Muscle of back (tissue), 11 donors: ENCODE results near the gene LGALS9C. TPM values are rescaled to one million over a fixed set of nuclear protein-coding genes. Genes with fewer than 3 reads are reported as not detected.
"Not testable (repeated sequence)": the region's sequence is repeated elsewhere in the genome, so short reads cannot be mapped to it uniquely, and the experiment has no call there.

Experiments used
- DNase-seq, 3 donors: peaks; one replicate each; pipeline versions ENCODE4 v3.0.0 to v3.0.0-alpha.2; 2013
- polyA plus RNA-seq, 10 donors: library from polyadenylated mRNA; unstranded; fragments of 120-200 nt; gene quantifications; one replicate each; pipeline ENCODE4 v1.2.1, GENCODE V29; 2013; ENCODE audit not compliant: insufficient read length in 10 of 10

LGALS9C gene
- polyA plus RNA-seq, 10 donors, result 0.21 to 0.25 TPM; not detected in 8

- not testable (repeated sequence) for DNase-seq
Observed at GRCh38 chr17:18478362-18478761, 1.8 kb downstream of the LGALS9C start.

GRCh38 chr17:18478977-18479595, 2.5 kb downstream of the LGALS9C start:
- DNase-seq, result not testable (repeated sequence)

GRCh38 chr17:18481775-18482174, 5.2 kb downstream of the LGALS9C start:
- DNase-seq, result not testable (repeated sequence)

- DNase-seq, result not testable (repeated sequence)
Observed at GRCh38 chr17:18485936-18486464, 9.4 kb downstream of the LGALS9C start.

- not testable (repeated sequence) for DNase-seq
Observed at GRCh38 chr17:18487633-18488032, 11.0 kb downstream of the LGALS9C start.

GRCh38 chr17:18488622-18489021, 12.0 kb downstream of the LGALS9C start:
- not testable (repeated sequence) for DNase-seq

- DNase-seq, result not testable (repeated sequence)
Observed at GRCh38 chr17:18490016-18490415, 13.4 kb downstream of the LGALS9C start.

- DNase-seq, result not testable (repeated sequence)
Observed at GRCh38 chr17:18492712-18493480, 16.3 kb downstream of the LGALS9C start.

- DNase-seq, result not testable (repeated sequence)
Observed at GRCh38 chr17:18494250-18494768, 17.7 kb downstream of the LGALS9C start.

- DNase-seq, result not testable (repeated sequence)
Observed at GRCh38 chr17:18497044-18497443, 20.5 kb downstream of the LGALS9C start.

GRCh38 chr17:18499100-18499499, 22.5 kb downstream of the LGALS9C start:
- not testable (repeated sequence) for DNase-seq

GRCh38 chr17:18499756-18500155, 23.2 kb downstream of the LGALS9C start:
- not testable (repeated sequence) for DNase-seq

- not testable (repeated sequence) for DNase-seq
Observed at GRCh38 chr17:18500281-18500680, 23.7 kb downstream of the LGALS9C start.

- not testable (repeated sequence) for DNase-seq
Observed at GRCh38 chr17:18500816-18501215, 24.2 kb downstream of the LGALS9C start.

GRCh38 chr17:18503221-18503620, 26.6 kb downstream of the LGALS9C start:
- DNase-seq, result not testable (repeated sequence)

GRCh38 chr17:18507729-18508128, 31.1 kb downstream of the LGALS9C start:
- DNase-seq, result not testable (repeated sequence)

GRCh38 chr17:18508667-18509066, 32.1 kb downstream of the LGALS9C start:
- DNase-seq, result not testable (repeated sequence)

GRCh38 chr17:18521100-18521499, 44.5 kb downstream of the LGALS9C start:
- DNase-seq, result not testable (repeated sequence)

- DNase-seq, result not testable (repeated sequence)
Observed at GRCh38 chr17:18525015-18525414, 48.4 kb downstream of the LGALS9C start.

GRCh38 chr17:18526168-18526800, 49.7 kb downstream of the LGALS9C start:
- not testable (repeated sequence) for DNase-seq

GRCh38 chr17:18527354-18527753, 50.8 kb downstream of the LGALS9C start:
- DNase-seq, result not testable (repeated sequence)

GRCh38 chr17:18528435-18528834, 51.8 kb downstream of the LGALS9C start:
- not testable (repeated sequence) for DNase-seq
